Caco-2 (cell line): ENCODE results near the gene TBL1X. TPM values are rescaled to one million over a fixed set of nuclear protein-coding genes. Genes with fewer than 3 reads are reported as not detected.

Experiments
- BruUV-seq: library from RNA; stranded (reverse); fragments of 400-500 nt; replicated peaks from 2 replicates; lab custom pipeline; 2021; lab: Mats Ljungman, UMichigan
- CTCF ChIA-PET: fragments of 300-600 bp; sonication (Branson Sonifier 250); formaldehyde crosslinking; loops from one replicate; lab custom pipeline; 2022; ENCODE audit warnings: antibody characterized with exemption; lab: Charles Lee
- POLR2A ChIA-PET: fragments of 300-600 bp; sonication (Branson Sonifier 250); formaldehyde crosslinking; loops from one replicate; lab custom pipeline; 2022; ENCODE audit warnings: antibody characterized with exemption; lab: Charles Lee
- DNase-seq, 2 experiments: peaks; one replicate each; pipeline versions ENCODE4 v3.0.0 to v3.0.0-alpha.2; 2020 to 2022
- H3K27me3 ChIP-seq: replicated peaks from 2 replicates; pipeline ENCODE4 v1.6.0; 2011; ENCODE audit warnings: low read length; ENCODE audit not compliant: control insufficient read depth, insufficient read depth
- H3K36me3 ChIP-seq: 2 replicates; pipeline ENCODE4 v1.5.1; 2011; ENCODE audit warnings: low read length; ENCODE audit not compliant: control insufficient read depth, insufficient read depth
- H3K4me1 ChIP-seq: fragments of 250-450 bp; sonication (Bioruptor Pico); 2 replicates; pipeline ENCODE4 v1.5.1; 2020; ENCODE audit warnings: mild to moderate bottlenecking
- H3K4me3 ChIP-seq: 2 replicates; pipeline ENCODE4 v1.5.1; 2011; ENCODE audit warnings: low read depth, mild to moderate bottlenecking, control low read depth, low read length
- H3K9me3 ChIP-seq: fragments of 250-450 bp; sonication (Bioruptor Pico); 2 replicates; pipeline ENCODE4 v1.5.1; 2020; ENCODE audit warnings: mild to moderate bottlenecking, moderate library complexity
- H3K27ac Mint-ChIP-seq: one replicate; pipeline ENCODE4 v1.8.0; 2022; ENCODE audit warnings: mixed read lengths; ENCODE audit not compliant: unreplicated experiment
- H3K27me3 Mint-ChIP-seq: one replicate; pipeline ENCODE4 v1.8.0; 2022; ENCODE audit warnings: mixed read lengths; ENCODE audit not compliant: insufficient read depth, unreplicated experiment
- H3K36me3 Mint-ChIP-seq: one replicate; pipeline ENCODE4 v1.8.0; 2022; ENCODE audit warnings: mild to moderate bottlenecking, mixed read lengths; ENCODE audit not compliant: insufficient read depth, unreplicated experiment
- H3K4me1 Mint-ChIP-seq: one replicate; pipeline ENCODE4 v1.8.0; 2022; ENCODE audit warnings: low read depth, mixed read lengths; ENCODE audit not compliant: unreplicated experiment
- H3K4me3 Mint-ChIP-seq: one replicate; pipeline ENCODE4 v1.8.0; 2022; ENCODE audit warnings: mild to moderate bottlenecking, moderate library complexity, mixed read lengths; ENCODE audit not compliant: unreplicated experiment
- H3K9me3 Mint-ChIP-seq: one replicate; pipeline ENCODE4 v1.8.0; 2022; ENCODE audit warnings: mixed read lengths; ENCODE audit not compliant: unreplicated experiment
- intact Hi-C: fragments of 100-400 bp; cut with micrococcal nuclease; formaldehyde crosslinking; loops from one replicate; pipeline ENCODE4 v1.10.0; 2022; ENCODE audit not compliant: unreplicated experiment
- total RNA-seq: library from RNA; stranded (reverse); gene quantifications from 2 replicates; pipeline ENCODE4 v1.2.3, GENCODE V29; 2022
- TF ChIP-seq, protein P1 (sequence below), 2 experiments: fragments of 200-600 bp in 1 of 2; IDR thresholded peaks; 1 replicate in 1 of 2; 2 replicates in 1 of 2; pipeline versions ENCODE4 v1.5.1 to v1.8.0; 2011 to 2022; ENCODE audit warnings: antibody characterized with exemption in 1 of 2, control low read depth in 1 of 2, inconsistent platforms in 1 of 2, low read depth in 1 of 2, low read length in 1 of 2, mild to moderate bottlenecking in 1 of 2, moderate library complexity in 1 of 2; ENCODE audit not compliant: insufficient read depth in 1 of 2, severe bottlenecking in 1 of 2, unreplicated experiment in 1 of 2

The TBL1X gene
- total RNA-seq, 1 experiment from 2014 or later = 84.2 TPM

GRCh38 chrX:9500584-9500983, 35.7 kb downstream of the TBL1X start:
- Histone ChIP-seq H3K4me3 (no peak overlapping the region), H3K27me3 (no peaks in the 10 kb centered on the region), H3K36me3 (no peaks in the 10 kb centered on the region; the same call in 1 of the 2 replicates), H3K4me1 (no peaks in the 10 kb centered on the region), H3K9me3 (no peaks in the 10 kb centered on the region)
- Mint-ChIP-seq H3K27ac (no peak overlapping the region), H3K9me3 (no peaks in the 10 kb centered on the region), H3K4me1 (no peaks in the 10 kb centered on the region), H3K4me3 (no peak overlapping the region), H3K27me3 (no peaks in the 10 kb centered on the region), H3K36me3 (peaks cover 51% of the 10 kb centered on the region)
- ChIA-PET POLR2A (no interaction called here), CTCF (no interaction called here)
- no TSS peak for BruUV-seq
- TF ChIP-seq, protein P1, sequence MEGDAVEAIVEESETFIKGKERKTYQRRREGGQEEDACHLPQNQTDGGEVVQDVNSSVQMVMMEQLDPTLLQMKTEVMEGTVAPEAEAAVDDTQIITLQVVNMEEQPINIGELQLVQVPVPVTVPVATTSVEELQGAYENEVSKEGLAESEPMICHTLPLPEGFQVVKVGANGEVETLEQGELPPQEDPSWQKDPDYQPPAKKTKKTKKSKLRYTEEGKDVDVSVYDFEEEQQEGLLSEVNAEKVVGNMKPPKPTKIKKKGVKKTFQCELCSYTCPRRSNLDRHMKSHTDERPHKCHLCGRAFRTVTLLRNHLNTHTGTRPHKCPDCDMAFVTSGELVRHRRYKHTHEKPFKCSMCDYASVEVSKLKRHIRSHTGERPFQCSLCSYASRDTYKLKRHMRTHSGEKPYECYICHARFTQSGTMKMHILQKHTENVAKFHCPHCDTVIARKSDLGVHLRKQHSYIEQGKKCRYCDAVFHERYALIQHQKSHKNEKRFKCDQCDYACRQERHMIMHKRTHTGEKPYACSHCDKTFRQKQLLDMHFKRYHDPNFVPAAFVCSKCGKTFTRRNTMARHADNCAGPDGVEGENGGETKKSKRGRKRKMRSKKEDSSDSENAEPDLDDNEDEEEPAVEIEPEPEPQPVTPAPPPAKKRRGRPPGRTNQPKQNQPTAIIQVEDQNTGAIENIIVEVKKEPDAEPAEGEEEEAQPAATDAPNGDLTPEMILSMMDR (IDR thresholded peaks at IDR 0.05; ENCODE audit: insufficient read depth in 1 of 2, low read depth in 1 of 2, low read length in 1 of 2, severe bottlenecking in 1 of 2, unreplicated experiment in 1 of 2) = no peak
- intact Hi-C loops = no loop called here
- DNase-seq = no peak

GRCh38 chrX:9501362-9501761, 36.5 kb downstream of the TBL1X start:
- H3K4me3 ChIP-seq = no peak overlapping the region
- no peaks in the 10 kb centered on the region for H3K4me1 ChIP-seq
- TF ChIP-seq, protein P1 (IDR thresholded peaks at IDR 0.05; ENCODE audit: insufficient read depth in 1 of 2, low read depth in 1 of 2, low read length in 1 of 2, severe bottlenecking in 1 of 2, unreplicated experiment in 1 of 2) = peak in 1 of 2 experiments; percentile 7
- no peaks in the 10 kb centered on the region for H3K9me3 ChIP-seq
- H3K36me3 ChIP-seq = no peaks in the 10 kb centered on the region; the same call in 1 of the 2 replicates
- H3K27me3 Mint-ChIP-seq = no peaks in the 10 kb centered on the region
- H3K27ac Mint-ChIP-seq = no peak overlapping the region
- intact Hi-C loops = no loop called here
- POLR2A ChIA-PET = no interaction called here
- H3K36me3 Mint-ChIP-seq = peaks cover 46% of the 10 kb centered on the region
- BruUV-seq = no TSS peak
- no peaks in the 10 kb centered on the region for H3K4me1 Mint-ChIP-seq
- no peaks in the 10 kb centered on the region for H3K27me3 ChIP-seq
- H3K9me3 Mint-ChIP-seq = no peaks in the 10 kb centered on the region
- CTCF ChIA-PET = no interaction called here
- peak in 1 of 2 experiments; percentile 5 for DNase-seq
- no peak overlapping the region for H3K4me3 Mint-ChIP-seq

DNA sequence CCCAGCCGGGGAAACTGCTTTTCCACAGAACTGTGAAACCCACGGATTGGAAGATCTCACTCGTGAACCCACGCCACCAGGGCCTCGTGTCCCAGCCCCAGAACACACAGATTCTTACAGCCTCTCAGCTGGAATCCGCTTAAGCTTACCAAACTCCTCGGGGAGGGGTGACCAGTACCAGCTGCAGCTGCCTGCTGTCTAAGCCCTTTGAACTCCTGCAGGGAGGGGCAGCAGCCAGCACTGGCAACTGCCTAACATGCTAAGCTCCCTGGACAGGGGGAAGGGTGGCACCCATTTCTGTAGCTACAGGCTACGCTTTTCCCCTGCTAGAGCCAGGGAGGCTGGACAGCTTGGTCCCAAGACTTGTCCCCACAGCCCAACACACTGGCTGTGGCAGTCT, 38.4 kb downstream of the TBL1X start:
- Histone ChIP-seq H3K9me3 (no peaks in the 10 kb centered on the region), H3K27me3 (no peaks in the 10 kb centered on the region), H3K4me3 (no peak overlapping the region), H3K4me1 (no peaks in the 10 kb centered on the region), H3K36me3 (no peaks in the 10 kb centered on the region; the same call in 1 of the 2 replicates)
- Mint-ChIP-seq H3K27ac (no peak overlapping the region), H3K4me1 (no peaks in the 10 kb centered on the region), H3K4me3 (no peak overlapping the region), H3K27me3 (no peaks in the 10 kb centered on the region), H3K9me3 (no peaks in the 10 kb centered on the region), H3K36me3 (peaks cover 55% of the 10 kb centered on the region)
- ChIA-PET CTCF (no interaction called here), POLR2A (no interaction called here)
- DNase-seq = no peak
- no TSS peak for BruUV-seq
- TF ChIP-seq, protein P1 (IDR thresholded peaks at IDR 0.05; ENCODE audit: insufficient read depth in 1 of 2, low read depth in 1 of 2, low read length in 1 of 2, severe bottlenecking in 1 of 2, unreplicated experiment in 1 of 2) = no peak
- intact Hi-C loops = no loop called here
